ENCODE results near the gene MOB3A. TPM values are rescaled to one million over a fixed set of nuclear protein-coding genes. Genes with fewer than 3 reads are reported as not detected.

Gene MOB3A
- total RNA-seq, 2 donors from 2014 or later: 37.8 to 50.9 TPM

DNA sequence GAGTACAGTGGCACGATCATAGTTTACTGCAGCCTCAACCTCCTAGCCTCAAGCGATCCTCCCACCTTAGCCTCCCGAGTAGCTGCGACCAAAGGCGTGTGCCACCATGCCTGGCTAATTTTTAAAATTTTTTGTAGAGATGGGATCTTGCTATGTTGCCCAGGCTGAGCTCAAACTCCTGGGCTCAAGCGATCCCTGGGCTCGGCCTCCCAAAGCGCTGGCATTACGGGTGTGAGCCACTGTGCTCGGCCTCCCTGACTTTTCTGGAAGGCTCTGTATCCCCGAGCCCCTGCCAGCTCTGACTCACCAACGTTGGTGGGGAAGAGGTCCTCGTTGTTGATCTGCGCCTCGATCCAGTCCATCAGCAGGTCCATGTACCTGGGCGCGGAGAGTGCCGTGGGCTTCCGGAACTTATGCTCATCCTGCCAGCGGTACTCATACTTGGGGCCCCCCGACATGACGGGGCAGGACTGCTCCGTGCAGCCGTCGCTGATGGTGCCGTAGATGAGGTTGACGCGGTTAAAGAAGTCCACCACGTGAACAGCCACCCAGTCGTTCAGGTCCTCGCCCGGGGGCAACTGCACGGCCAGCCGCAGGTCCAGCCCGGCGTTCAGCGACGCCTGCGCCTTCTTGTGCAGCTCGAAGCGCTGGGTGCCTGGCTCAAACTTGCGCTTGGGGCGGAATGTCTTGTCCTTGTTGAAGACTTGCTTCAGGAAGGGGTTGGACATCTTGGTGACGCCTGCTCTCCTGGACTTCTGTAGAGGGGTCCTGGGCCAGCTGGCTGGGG lies 18.1 kb downstream of the MOB3A start:
- no peaks in the 10 kb centered on the region for H3K4me1 ChIP-seq (ENCODE audit: control insufficient read depth in 1 of 2, low read depth in 2 of 2)
- DNase-seq (ENCODE audit: low spot score) (no peak), ATAC-seq (ENCODE audit: insufficient number of reproducible peaks, low FRiP score, low read depth) (no peak)
- no peaks in the 10 kb centered on the region for H3K27me3 ChIP-seq (replicated peaks; ENCODE audit: insufficient read depth)
- peaks cover 46% of the 10 kb centered on the region for H3K36me3 ChIP-seq
- TF ChIP-seq CTCF (IDR thresholded peaks at IDR 0.05): no peak
- no peak overlapping the region for H3K4me3 ChIP-seq
- no peaks in the 10 kb centered on the region for H3K9me3 ChIP-seq
- no peak overlapping the region for H3K27ac ChIP-seq

GRCh38 chr19:2077398-2077797 lies 18.7 kb downstream of the MOB3A start:
- no peak for TF ChIP-seq CTCF (IDR thresholded peaks at IDR 0.05)
- no peak for DNase-seq (ENCODE audit: low spot score)
- Histone ChIP-seq H3K4me1 (ENCODE audit: control insufficient read depth in 1 of 2, low read depth in 2 of 2) (no peaks in the 10 kb centered on the region), H3K9me3 (no peaks in the 10 kb centered on the region), H3K4me3 (no peak overlapping the region), H3K36me3 (peaks cover 52% of the 10 kb centered on the region), H3K27me3 (replicated peaks; ENCODE audit: insufficient read depth) (no peaks in the 10 kb centered on the region), H3K27ac (no peak overlapping the region)
- ATAC-seq (ENCODE audit: insufficient number of reproducible peaks, low FRiP score, low read depth): no peak

DNA sequence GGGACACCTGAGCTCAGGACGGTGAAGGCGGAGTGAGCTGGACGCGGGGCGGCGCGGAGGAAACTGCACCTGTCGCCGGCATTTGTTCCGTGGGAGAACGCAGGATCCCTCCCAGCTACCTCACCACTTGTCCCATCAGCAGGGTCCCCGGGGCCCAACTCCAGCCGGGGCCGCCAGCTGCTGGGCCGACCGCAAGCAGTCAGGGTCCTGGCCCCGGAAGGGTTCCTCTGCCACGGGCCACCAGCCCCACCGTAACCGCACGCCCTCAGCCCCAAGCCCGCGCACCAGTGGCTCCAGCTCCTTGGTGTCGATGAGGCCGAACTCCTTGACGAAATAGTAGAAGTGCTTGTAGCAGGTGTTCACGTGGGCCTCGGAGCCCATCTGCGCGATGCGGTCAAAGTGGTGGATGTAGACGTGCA lies 19.6 kb downstream of the MOB3A start:
- H3K4me3 ChIP-seq: no peak overlapping the region
- no peaks in the 10 kb centered on the region for H3K9me3 ChIP-seq
- DNase-seq (ENCODE audit: low spot score): no peak
- H3K36me3 ChIP-seq: peaks cover 59% of the 10 kb centered on the region
- no peaks in the 10 kb centered on the region for H3K27me3 ChIP-seq (replicated peaks; ENCODE audit: insufficient read depth)
- TF ChIP-seq CTCF (IDR thresholded peaks at IDR 0.05): no peak
- ATAC-seq (ENCODE audit: insufficient number of reproducible peaks, low FRiP score, low read depth): no peak
- no peaks in the 10 kb centered on the region for H3K4me1 ChIP-seq (ENCODE audit: control insufficient read depth in 1 of 2, low read depth in 2 of 2)
- H3K27ac ChIP-seq: no peak overlapping the region

DNA sequence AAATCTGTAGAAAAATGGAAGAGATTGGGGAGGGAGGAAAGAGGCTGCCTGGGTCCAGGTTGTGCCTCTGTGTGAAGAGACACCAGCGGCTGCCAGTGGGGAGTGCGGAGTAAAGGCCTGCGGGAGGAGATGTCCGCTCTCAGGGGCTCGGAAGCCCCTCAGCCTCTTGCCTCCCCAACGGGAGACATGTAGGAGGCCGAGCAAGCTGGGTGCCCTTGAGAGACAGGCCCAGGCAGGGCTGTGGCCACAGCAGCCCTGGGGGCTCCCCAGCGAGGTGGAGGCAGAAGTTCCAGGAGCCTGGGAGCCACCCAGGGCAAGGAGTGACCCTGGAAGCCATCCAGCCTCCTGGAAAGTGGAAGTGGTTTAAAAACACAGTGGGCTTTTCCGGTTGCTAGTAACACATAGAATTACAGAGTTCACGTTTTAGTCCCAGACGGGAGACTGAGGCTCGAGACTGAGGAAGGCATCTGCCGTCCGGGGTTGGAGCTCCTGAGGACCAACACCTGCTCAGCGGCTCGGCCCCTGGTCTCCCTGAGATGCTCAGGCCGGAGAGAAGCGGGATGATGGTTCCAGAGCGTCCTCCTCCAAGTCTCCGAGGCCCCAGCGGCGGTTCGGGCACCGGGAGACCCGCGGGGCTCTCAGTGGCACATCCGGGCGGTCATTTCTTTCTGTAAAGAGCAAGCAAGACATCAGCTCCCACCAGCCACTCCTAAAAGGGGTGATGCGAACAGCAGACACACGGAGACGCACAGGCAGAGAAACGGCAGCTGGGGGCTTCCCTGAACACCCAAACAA lies 23.2 kb downstream of the MOB3A start:
- DNase-seq (ENCODE audit: low spot score) (no peak), ATAC-seq (ENCODE audit: insufficient number of reproducible peaks, low FRiP score, low read depth) (no peak)
- H3K27me3 ChIP-seq (replicated peaks; ENCODE audit: insufficient read depth): no peaks in the 10 kb centered on the region
- H3K4me3 ChIP-seq: no peak overlapping the region
- no peaks in the 10 kb centered on the region for H3K9me3 ChIP-seq
- H3K27ac ChIP-seq: no peak overlapping the region
- TF ChIP-seq CTCF (IDR thresholded peaks at IDR 0.05): no peak
- H3K4me1 ChIP-seq (ENCODE audit: control insufficient read depth in 1 of 2, low read depth in 2 of 2): peaks cover 0 to 11% of the 10 kb centered on the region in 2 donors
- peaks cover 43% of the 10 kb centered on the region for H3K36me3 ChIP-seq

GRCh38 chr19:2070986-2071673 lies 25.0 kb downstream of the MOB3A start:
- TF ChIP-seq CTCF (IDR thresholded peaks at IDR 0.05): no peak
- Histone ChIP-seq H3K4me3 (no peak overlapping the region), H3K9me3 (no peaks in the 10 kb centered on the region), H3K4me1 (ENCODE audit: control insufficient read depth in 1 of 2, low read depth in 2 of 2) (peaks cover 0 to 11% of the 10 kb centered on the region in 2 donors), H3K27ac (no peak overlapping the region), H3K36me3 (peaks cover 25% of the 10 kb centered on the region), H3K27me3 (replicated peaks; ENCODE audit: insufficient read depth) (no peaks in the 10 kb centered on the region)
- no peak for DNase-seq (ENCODE audit: low spot score)
- ATAC-seq (ENCODE audit: insufficient number of reproducible peaks, low FRiP score, low read depth): no peak
